Activated T-helper 17 cell treated with anti-CD3 and anti-CD28 coated beads, Interleukin-2, amount 50 U/mL, for 72 hours (primary cell): Measurements from ENCODE around the gene FAM83C. TPM values are rescaled to one million over a fixed set of nuclear protein-coding genes. Genes with fewer than 3 reads are reported as not detected.

Experiments
- ATAC-seq: fragments of 150-1000 bp; cut with Tn5 transposase; replicated peaks from 2 replicates; pipeline ENCODE4 v1.10.0; 2021; ENCODE audit warnings: mild to moderate bottlenecking, moderate library complexity
- H3K27ac Mint-ChIP-seq: one replicate; pipeline ENCODE4 v1.8.0; 2022; ENCODE audit warnings: mixed read lengths
- H3K27me3 Mint-ChIP-seq: one replicate; pipeline ENCODE4 v1.8.0; 2022; ENCODE audit warnings: mixed read lengths
- H3K36me3 Mint-ChIP-seq: one replicate; pipeline ENCODE4 v1.8.0; 2022; ENCODE audit warnings: low read depth, mild to moderate bottlenecking, mixed read lengths
- H3K4me1 Mint-ChIP-seq: one replicate; pipeline ENCODE4 v1.8.0; 2022; ENCODE audit warnings: mixed read lengths
- H3K4me3 Mint-ChIP-seq: one replicate; pipeline ENCODE4 v1.8.0; 2022; ENCODE audit warnings: mild to moderate bottlenecking, mixed read lengths
- H3K9me3 Mint-ChIP-seq: one replicate; pipeline ENCODE4 v1.8.0; 2022; ENCODE audit warnings: mixed read lengths
- total RNA-seq, 2 donors: library from RNA; stranded (reverse); gene quantifications; one replicate each; pipeline ENCODE4 v1.2.3, GENCODE V29; 2022

FAM83C gene
- total RNA-seq, 2 donors from 2014 or later, result not detected

DNA sequence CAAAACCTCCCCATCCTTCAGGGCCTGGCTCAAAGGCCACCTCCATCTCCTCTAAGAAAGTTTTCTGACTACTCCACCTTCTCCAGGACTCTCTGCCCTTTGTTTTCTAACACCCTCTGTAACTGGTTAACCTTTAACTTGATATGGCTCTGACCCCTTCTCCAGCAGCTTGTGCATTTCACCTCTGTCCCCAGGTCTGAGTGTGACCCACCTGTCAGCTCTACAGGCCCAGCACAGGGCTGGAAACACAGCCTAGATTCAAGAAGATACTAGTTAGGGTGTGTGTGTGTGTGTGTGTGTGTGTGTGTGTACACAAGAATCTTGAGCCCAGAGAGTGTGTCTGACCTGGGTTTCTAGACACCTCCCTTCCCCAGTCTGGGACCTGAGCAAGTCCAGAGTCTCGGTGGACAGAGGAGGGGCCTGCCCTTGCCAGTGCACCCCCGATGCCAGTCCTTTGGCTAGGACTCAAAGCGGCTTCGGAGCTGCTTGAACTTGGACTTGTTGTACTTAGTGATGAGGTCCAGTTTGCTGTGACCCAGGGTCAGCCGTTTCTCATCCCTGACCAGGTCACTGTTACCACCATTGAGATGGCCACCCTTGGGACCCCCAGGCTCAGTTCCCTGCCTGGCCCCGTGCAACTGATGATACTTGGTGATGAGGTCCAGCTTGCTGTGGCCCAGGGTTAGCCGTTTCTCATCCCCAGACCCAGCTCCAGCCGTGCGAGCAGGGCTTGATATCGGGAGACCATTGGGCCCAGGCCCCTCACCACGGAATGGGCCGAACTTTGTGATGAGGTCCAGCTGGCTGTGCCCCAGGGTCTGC is 5.9 kb downstream of the FAM83C start:
- H3K9me3 Mint-ChIP-seq, result no peaks in the 10 kb centered on the region
- H3K27me3 Mint-ChIP-seq, result no peaks in the 10 kb centered on the region
- peaks cover 15% of the 10 kb centered on the region for H3K4me1 Mint-ChIP-seq
- peaks cover 31% of the 10 kb centered on the region for H3K36me3 Mint-ChIP-seq
- ATAC-seq, result no peak
- H3K27ac Mint-ChIP-seq, result peak overlapping the region; percentile 95
- H3K4me3 Mint-ChIP-seq, result peak overlapping the region; percentile 97

DNA sequence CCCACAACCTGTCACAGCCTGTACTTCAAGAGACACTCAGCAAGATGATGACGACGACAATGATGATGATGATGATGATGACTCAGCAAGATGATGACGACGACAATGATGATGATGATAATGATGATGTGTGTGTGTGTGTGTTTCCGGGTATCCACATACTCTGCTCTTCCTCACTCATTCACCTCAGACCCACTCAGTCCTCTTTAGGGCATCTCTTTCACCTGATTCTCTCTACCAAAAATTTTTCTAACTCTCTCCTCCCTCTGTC is 6.5 kb downstream of the FAM83C start:
- H3K36me3 Mint-ChIP-seq, result peaks cover 35% of the 10 kb centered on the region
- peak overlapping the region; percentile 95 for H3K27ac Mint-ChIP-seq
- H3K4me1 Mint-ChIP-seq, result peaks cover 15% of the 10 kb centered on the region
- H3K4me3 Mint-ChIP-seq, result peak overlapping the region; percentile 97
- peak; percentile 12 for ATAC-seq
- H3K9me3 Mint-ChIP-seq, result no peaks in the 10 kb centered on the region
- no peaks in the 10 kb centered on the region for H3K27me3 Mint-ChIP-seq

DNA sequence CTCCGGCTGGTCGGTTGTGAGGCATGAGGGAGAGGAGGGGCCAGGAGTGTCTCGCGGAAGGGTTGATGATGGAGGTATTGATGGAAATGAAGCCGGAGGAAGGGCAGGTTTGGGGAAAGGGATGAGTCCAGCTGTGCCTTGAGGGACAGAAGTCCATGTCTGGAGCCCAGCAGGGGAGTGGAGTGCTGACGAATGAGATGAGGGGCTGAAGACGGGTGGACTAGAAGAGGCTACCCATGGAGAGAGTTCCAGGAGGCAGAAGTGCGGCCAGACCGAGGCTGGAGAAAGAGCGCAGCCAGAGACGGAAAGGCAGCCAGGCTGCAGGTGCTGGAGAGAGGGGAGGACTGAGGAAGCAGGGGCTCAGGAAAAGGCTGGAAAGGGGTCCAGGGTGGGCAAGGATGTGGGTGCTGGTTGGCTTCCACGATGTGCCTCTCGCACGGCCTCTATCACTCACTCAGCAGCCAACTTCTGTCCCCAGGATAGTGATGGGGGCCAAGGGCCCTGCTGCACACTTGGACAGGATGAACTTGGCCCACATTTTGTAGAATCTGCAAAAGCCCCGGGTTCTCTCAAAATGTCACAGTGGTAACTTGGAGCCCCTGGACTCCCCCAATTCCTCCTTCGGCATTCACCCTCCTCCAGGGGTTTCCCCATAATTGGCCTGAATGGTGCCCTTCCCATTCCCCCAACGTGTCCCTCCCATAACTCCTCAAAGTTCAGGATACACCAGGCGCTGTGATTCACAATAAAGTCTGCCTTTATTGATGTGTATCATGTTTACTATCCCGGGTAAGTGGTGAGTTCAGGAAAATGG is 7.0 kb downstream of the FAM83C start:
- no peaks in the 10 kb centered on the region for H3K9me3 Mint-ChIP-seq
- H3K27ac Mint-ChIP-seq, result peak overlapping the region; percentile 95
- H3K4me1 Mint-ChIP-seq, result peaks cover 16% of the 10 kb centered on the region
- peak overlapping the region; percentile 97 for H3K4me3 Mint-ChIP-seq
- peaks cover 41% of the 10 kb centered on the region for H3K36me3 Mint-ChIP-seq
- no peaks in the 10 kb centered on the region for H3K27me3 Mint-ChIP-seq
- no peak for ATAC-seq

DNA sequence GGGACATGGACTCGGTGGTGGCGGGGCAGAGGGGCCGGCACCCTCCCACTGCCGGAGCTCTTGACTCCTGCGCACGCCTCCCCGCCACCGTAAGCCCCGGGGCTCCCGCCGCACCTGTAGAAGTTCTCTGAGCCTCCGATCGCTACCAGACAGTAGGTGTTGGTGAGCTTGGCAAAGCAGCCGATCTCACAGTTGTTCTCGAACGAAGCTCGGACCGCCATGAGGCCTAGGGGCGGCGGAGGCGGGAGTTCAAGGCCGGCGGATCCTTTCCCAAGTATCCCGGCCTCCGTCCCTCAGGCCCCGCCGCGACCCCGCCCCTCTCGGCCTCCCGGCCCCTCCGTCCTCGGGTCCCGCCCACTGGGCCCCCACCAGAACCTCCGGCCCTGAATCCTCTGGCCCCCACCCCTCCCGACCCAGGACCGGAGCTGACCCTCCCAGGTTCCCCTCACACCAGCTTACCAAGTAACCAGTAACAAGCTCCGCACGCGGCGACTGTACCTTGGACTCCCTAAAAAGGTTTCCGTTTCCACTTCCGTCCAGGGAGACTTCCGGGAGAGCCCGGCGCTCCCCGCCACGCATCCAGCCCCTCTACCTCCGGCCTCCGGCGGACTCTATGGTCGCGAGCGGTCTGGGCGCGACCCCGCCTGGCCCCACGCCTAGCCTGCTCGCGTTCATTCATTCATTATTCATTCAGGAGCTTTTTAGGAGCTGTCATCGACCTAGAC is 7.8 kb downstream of the FAM83C start, which contains the start of gene EIF6:
Gene EIF6 (minus strand): TSS at position 506 of the 725 bp plus-strand sequence. CDS start 285 bp downstream, at position 221.
- peak within 1 kb of the TSS; percentile 97 for H3K4me3 Mint-ChIP-seq
- H3K36me3 Mint-ChIP-seq, result peaks cover 49% of the 10 kb centered on the region
- no peaks in the 10 kb centered on the region for H3K9me3 Mint-ChIP-seq
- peak within 1 kb of the TSS; percentile 95 for H3K27ac Mint-ChIP-seq
- peak; percentile 82 for ATAC-seq
- no peaks in the 10 kb centered on the region for H3K27me3 Mint-ChIP-seq
- peaks cover 19% of the 10 kb centered on the region for H3K4me1 Mint-ChIP-seq

DNA sequence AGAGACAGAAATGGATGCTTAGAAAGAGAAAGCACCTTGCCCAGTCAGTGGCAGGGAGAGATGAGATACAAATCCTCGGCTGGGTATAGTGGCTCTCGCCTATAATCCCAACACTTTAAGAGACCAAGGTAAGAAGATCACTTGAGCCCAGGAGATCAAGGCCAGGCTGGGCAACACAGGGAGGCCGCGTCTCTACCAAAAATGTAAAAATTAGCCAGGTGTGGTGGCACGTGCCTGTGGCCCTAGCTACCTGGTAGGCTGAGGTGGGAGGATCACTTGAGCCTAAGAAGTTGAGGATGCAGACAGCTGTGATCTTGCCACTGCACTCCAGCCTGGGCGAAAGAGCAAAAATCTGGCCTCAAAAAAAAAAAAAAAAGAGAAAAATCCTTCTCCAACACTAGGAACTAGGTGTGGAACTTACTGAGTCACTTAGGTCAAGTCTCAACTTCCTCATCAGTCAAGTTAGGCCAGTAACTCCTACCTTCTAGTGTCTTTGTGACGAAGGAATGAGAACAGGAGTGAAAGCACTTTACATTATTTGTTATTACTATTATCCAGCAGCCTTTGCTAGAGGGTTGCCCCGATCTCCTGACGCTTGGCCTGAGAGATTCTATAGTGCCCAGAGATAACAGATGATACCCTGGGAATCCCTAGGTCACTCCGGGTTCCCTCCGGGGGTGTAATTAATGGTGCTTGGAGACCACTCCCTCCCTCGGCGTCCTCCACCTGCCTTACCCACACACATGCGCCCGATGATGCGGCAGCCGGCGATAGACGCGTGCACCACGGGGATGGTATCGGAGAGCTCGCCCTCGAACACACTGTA is 8.6 kb downstream of the FAM83C start:
- no peaks in the 10 kb centered on the region for H3K9me3 Mint-ChIP-seq
- no peaks in the 10 kb centered on the region for H3K27me3 Mint-ChIP-seq
- H3K4me3 Mint-ChIP-seq, result peak overlapping the region; percentile 97
- H3K4me1 Mint-ChIP-seq, result peaks cover 19% of the 10 kb centered on the region
- peak overlapping the region; percentile 95 for H3K27ac Mint-ChIP-seq
- peak; percentile 56 for ATAC-seq
- peaks cover 56% of the 10 kb centered on the region for H3K36me3 Mint-ChIP-seq

DNA sequence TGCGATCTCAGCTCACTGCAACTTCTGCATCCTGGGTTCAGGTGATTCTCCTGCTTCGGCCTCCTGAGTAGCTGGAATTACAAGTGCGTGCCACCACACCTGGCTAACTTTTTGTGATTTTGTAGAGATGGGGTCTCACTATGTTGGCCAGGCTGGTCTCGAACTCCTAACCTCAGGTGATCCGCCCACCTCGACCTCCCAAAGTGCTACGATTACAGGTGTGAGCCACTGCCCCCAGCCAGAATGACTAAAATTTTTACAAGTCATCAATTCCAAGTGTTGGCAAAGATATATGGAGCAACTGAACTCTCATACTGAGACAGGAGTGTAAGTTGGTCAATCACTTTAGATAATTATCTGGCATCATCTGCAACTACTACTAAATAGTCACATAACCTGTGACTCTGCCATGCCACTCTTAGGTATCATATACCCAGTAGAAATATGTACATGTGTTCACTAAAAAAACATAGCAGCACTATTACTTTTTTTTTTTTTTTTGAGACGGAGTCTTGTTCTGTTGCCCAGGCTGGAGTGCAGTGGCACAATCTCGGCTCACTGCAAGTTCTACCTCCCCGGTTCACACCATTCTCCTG is 10.6 kb downstream of the FAM83C start:
- peaks cover 19% of the 10 kb centered on the region for H3K4me1 Mint-ChIP-seq
- no peak overlapping the region for H3K4me3 Mint-ChIP-seq
- no peaks in the 10 kb centered on the region for H3K9me3 Mint-ChIP-seq
- no peak overlapping the region for H3K27ac Mint-ChIP-seq
- no peaks in the 10 kb centered on the region for H3K27me3 Mint-ChIP-seq
- peaks cover 77% of the 10 kb centered on the region for H3K36me3 Mint-ChIP-seq
- ATAC-seq, result no peak

DNA sequence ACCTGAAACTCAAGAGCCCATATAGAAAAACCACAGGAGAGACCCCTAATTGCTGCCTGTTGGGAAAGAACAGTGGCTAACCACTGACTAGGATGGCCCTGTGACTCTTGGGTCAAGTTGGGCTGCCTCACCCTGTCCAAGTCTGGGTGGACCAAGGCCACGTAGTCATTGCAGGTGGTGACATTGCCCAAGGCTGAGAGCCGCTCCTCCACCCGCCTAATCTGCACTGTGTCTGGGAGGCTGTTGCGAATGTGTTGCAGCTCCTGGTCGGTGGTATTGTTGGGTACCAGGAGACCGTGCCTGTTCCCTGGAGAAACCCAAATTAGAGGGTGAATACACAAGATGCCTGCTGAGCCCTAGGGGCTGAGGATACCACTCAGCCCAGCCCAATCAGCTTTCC is 11.7 kb downstream of the FAM83C start:
- Mint-ChIP-seq H3K27me3 (no peaks in the 10 kb centered on the region), H3K36me3 (peaks cover 88% of the 10 kb centered on the region), H3K9me3 (no peaks in the 10 kb centered on the region), H3K27ac (peak overlapping the region; percentile 26), H3K4me1 (peaks cover 13% of the 10 kb centered on the region), H3K4me3 (no peak overlapping the region)
- no peak for ATAC-seq

DNA sequence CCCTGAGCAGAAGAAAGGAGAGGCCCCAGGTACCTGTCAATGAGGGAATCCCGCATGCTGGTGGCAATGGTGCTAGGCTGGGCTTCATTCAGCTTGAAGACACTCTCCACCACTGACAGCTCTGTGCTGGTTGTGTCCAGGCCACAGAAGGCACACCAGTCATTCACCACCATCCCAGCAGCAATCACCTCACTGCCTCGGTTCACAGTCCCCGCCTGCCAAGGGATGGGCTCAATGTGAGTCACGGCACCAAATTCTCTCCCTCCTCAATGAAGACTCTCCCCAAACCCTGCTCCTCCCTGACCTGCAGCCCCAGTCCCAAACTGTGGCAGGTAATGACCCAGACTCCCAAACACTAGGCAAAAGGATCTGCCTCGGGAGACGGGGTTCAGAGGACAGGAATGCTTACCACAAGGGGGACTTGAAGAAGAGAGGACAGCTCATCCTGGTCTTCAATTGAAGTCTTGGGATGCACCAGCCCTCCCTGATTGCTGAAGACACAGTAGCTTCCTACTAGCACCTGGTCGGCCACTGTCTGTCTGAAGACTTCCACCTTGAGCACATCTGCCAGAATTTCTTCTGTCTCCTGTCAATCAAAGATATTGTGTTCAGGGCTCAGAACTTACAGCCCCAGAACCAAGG is 12.6 kb downstream of the FAM83C start:
- ATAC-seq, result no peak

DNA sequence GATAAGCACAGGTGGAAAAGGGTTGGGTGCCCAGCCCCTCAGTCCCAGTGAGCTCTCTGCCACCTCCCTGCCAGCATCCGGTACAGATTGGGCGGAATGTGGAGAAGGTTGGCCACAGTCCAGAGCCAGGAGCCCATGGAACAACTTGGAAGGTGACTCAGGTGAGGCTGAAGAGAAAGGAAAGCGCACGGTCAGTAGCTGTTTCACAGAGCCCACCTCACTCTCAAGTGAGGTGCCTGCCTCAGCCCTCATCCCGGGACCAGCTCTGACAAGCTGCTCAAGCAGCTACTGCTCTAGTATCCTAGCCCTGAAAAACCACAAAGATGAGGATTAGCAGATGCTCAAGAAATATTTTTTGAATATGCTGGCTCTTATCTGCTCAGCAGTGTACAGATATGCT is 13.2 kb downstream of the FAM83C start:
- Mint-ChIP-seq H3K9me3 (no peaks in the 10 kb centered on the region), H3K4me1 (peaks cover 4% of the 10 kb centered on the region), H3K4me3 (no peak overlapping the region), H3K27me3 (no peaks in the 10 kb centered on the region), H3K36me3 (peaks cover 83% of the 10 kb centered on the region), H3K27ac (peak overlapping the region; percentile 100)
- ATAC-seq, result no peak

More for the DNA sequence above, 12.6 kb downstream of the FAM83C start:
- H3K4me1 Mint-ChIP-seq, result peaks cover 6% of the 10 kb centered on the region
- H3K36me3 Mint-ChIP-seq, result peaks cover 88% of the 10 kb centered on the region
- no peak overlapping the region for H3K4me3 Mint-ChIP-seq
- H3K9me3 Mint-ChIP-seq, result no peaks in the 10 kb centered on the region
- no peaks in the 10 kb centered on the region for H3K27me3 Mint-ChIP-seq
- H3K27ac Mint-ChIP-seq, result peak overlapping the region; percentile 26

DNA sequence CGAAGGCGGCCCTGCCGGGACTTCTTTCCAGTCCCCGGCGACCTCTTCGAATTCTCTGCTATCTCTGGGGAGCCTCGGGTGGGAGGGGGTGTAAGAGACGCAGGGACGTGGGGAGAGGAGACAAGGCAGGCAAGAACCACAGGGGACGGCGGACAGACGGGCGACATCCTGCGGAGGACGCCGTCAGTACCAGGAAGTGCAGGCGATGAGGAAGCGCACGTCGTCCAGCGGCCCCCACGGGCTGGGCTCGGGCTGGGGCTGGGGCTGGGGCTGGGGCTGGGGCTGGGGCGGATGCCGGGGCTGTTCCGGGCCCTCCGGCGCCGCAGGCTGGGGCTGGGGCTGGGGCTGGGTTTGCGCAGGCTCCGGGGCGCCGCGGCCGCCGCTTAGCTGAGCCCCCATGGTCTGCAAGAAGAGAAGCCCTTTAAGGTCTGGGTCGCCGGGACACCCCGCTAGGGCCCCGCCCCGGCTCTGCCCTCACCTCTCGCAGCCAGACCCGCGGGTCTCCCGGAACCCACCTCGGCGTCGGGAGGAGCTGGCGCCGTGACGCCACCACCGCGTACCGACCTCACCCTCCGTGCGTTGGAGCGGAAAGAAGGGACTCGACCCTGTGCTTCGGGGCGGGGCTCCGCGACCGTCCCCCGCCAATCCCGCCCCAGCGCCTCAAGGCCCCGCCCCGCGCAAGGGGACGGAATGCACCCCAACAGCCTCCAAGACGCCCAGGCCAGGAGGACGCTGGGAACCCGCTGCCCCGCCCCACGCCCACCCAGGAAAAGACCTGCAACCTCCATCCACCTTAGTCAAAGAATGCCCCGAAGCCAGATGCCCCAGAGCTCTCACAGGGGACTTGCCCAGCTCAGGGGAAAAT is 14.5 kb downstream of the FAM83C start, which contains the start of gene MMP24OS:
Gene MMP24OS (minus strand): TSS at position 592 of the 865 bp plus-strand sequence. CDS start 193 bp downstream, at position 399.
- H3K27ac Mint-ChIP-seq, result peak within 1 kb of the TSS; percentile 100
- H3K4me3 Mint-ChIP-seq, result peak within 1 kb of the TSS; percentile 99
- peaks cover 74% of the 10 kb centered on the region for H3K36me3 Mint-ChIP-seq
- H3K4me1 Mint-ChIP-seq, result peaks cover 4% of the 10 kb centered on the region
- H3K27me3 Mint-ChIP-seq, result no peaks in the 10 kb centered on the region
- peak; percentile 96 for ATAC-seq
- H3K9me3 Mint-ChIP-seq, result no peaks in the 10 kb centered on the region

DNA sequence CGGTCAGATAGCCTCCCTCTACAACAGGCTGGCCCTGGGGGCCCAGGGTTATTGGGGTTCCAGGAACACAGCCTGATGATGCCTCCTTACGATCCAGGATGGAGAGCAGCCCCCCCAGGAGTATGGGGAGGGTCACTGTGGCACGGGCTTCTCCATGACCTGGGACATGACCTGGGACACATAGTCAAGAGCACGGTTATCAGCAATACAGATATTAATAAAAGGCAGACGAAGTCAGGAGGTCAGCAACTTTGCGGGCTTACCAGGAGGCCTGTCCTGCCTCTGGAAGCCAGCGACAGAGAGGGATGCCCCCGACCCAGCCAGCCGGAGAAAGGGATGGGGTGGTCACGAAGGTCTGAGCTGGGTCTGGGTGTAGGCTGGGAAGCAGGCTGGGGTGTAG is 15.1 kb downstream of the FAM83C start:
- Mint-ChIP-seq H3K4me3 (peak overlapping the region; percentile 99), H3K4me1 (peaks cover 4% of the 10 kb centered on the region), H3K27me3 (no peaks in the 10 kb centered on the region), H3K27ac (peak overlapping the region; percentile 100), H3K9me3 (no peaks in the 10 kb centered on the region), H3K36me3 (peaks cover 69% of the 10 kb centered on the region)
- no peak for ATAC-seq

DNA sequence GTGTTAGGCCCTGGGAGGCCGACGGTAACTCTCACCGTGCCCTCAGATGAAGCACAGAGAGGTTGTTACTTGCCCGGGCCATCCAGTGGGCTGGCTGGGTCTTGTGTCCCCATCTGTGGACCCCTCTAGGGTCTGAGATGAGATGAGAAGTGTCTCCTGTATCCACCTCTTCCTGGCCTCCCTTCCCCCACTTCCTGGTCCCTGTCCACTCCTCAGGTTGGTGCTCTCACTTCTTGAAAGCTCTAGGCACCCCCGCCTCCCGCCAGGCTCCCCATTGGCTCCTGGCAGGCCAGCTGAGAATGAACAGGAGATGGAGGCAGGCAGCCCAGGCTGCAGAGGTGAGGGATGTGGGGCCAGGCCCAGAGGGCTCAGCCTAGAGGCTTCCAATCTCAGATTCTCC is 15.8 kb downstream of the FAM83C start:
- peak overlapping the region; percentile 100 for H3K27ac Mint-ChIP-seq
- no peaks in the 10 kb centered on the region for H3K27me3 Mint-ChIP-seq
- no peaks in the 10 kb centered on the region for H3K9me3 Mint-ChIP-seq
- no peak for ATAC-seq
- peak overlapping the region; percentile 99 for H3K4me3 Mint-ChIP-seq
- peaks cover 4% of the 10 kb centered on the region for H3K4me1 Mint-ChIP-seq
- H3K36me3 Mint-ChIP-seq, result peaks cover 68% of the 10 kb centered on the region
